Amniotic stem cell (primary cell): ENCODE measurements around the gene CHCHD6.

ENCODE experiments used
- DNase-seq: peaks from one replicate; lab custom pipeline; 2025; lab: John Stamatoyannopoulos, UW

The CHCHD6 gene

GRCh38 chr3:126994661-126995245 lies 290.7 kb downstream of the CHCHD6 start:
- DNase-seq: no peak

GRCh38 chr3:126995254-126995780 lies 291.3 kb downstream of the CHCHD6 start:
- DNase-seq: no peak

- DNase-seq: no peak
Measured at GRCh38 chr3:126995926-126996512, 292.0 kb downstream of the CHCHD6 start.

GRCh38 chr3:126996905-126997304 lies 292.9 kb downstream of the CHCHD6 start:
- DNase-seq: no peak

GRCh38 chr3:126997455-126998038 lies 293.5 kb downstream of the CHCHD6 start:
- no peak for DNase-seq

- no peak for DNase-seq
Measured at GRCh38 chr3:126998320-126998719, 294.3 kb downstream of the CHCHD6 start.

GRCh38 chr3:126998728-126999127 lies 294.7 kb downstream of the CHCHD6 start:
- DNase-seq: no peak

- DNase-seq: no peak
Measured at GRCh38 chr3:126999383-126999782, 295.3 kb downstream of the CHCHD6 start.

GRCh38 chr3:127000119-127000518 lies 296.1 kb downstream of the CHCHD6 start:
- no peak for DNase-seq

- no peak for DNase-seq
Measured at GRCh38 chr3:127000761-127001160, 296.7 kb downstream of the CHCHD6 start.

GRCh38 chr3:127001486-127002194 lies 297.6 kb downstream of the CHCHD6 start:
- DNase-seq: no peak

GRCh38 chr3:127002195-127003174 lies 298.4 kb downstream of the CHCHD6 start:
- peak; percentile 85 for DNase-seq

GRCh38 chr3:127003175-127003555 lies 299.1 kb downstream of the CHCHD6 start:
- DNase-seq: no peak

GRCh38 chr3:127003601-127004280 lies 299.7 kb downstream of the CHCHD6 start:
- DNase-seq: no peak

- no peak for DNase-seq
Measured at GRCh38 chr3:127004641-127005397, 300.8 kb downstream of the CHCHD6 start.

GRCh38 chr3:127005864-127006500 lies 301.9 kb downstream of the CHCHD6 start:
- no peak for DNase-seq

GRCh38 chr3:127006781-127007436 lies 302.9 kb downstream of the CHCHD6 start:
- no peak for DNase-seq

GRCh38 chr3:127008236-127008635 lies 304.2 kb downstream of the CHCHD6 start:
- DNase-seq: no peak

GRCh38 chr3:127009531-127009930 lies 305.5 kb downstream of the CHCHD6 start:
- no peak for DNase-seq
